Neural cell (in vitro differentiated cells): ENCODE measurements around the gene TMX4.

ENCODE experiments used
- CTCF ChIP-seq: fragments of 450-650 bp; IDR thresholded peaks from 2 replicates; pipeline ENCODE4 v1.5.1; 2014; ENCODE audit warnings: antibody characterized with exemption, mild to moderate bottlenecking, moderate library complexity; ENCODE audit not compliant: poor library complexity, severe bottlenecking
- EP300 ChIP-seq: fragments of 450-650 bp; conservative IDR thresholded peaks from 2 replicates; pipeline ENCODE4 v1.6.1; 2014; ENCODE audit warnings: antibody characterized with exemption, mild to moderate bottlenecking, moderate library complexity; ENCODE audit not compliant: poor library complexity, severe bottlenecking
- EZH2 ChIP-seq: fragments of 200-600, 300-800 bp; shearing (Covaris generic), sonication (generic); IDR thresholded peaks from 2 replicates; pipeline ENCODE4 v1.6.1; 2014; ENCODE audit warnings: antibody characterized with exemption, low read length, borderline replicate concordance, mild to moderate bottlenecking; ENCODE audit not compliant: insufficient read depth, poor library complexity, severe bottlenecking
- MXI1 ChIP-seq: fragments of 450-650 bp; conservative IDR thresholded peaks from 2 replicates; pipeline ENCODE4 v1.6.1; 2014; ENCODE audit warnings: antibody characterized with exemption, mild to moderate bottlenecking; ENCODE audit not compliant: poor library complexity, severe bottlenecking
- POLR2AphosphoS5 ChIP-seq: IDR thresholded peaks from 2 replicates; pipeline ENCODE4 v1.6.1; 2012
- REST ChIP-seq: IDR thresholded peaks from 2 replicates; pipeline ENCODE4 v1.6.1; 2012; ENCODE audit warnings: borderline replicate concordance
- TAF1 ChIP-seq: IDR thresholded peaks from 2 replicates; pipeline ENCODE4 v1.6.1; 2012; ENCODE audit warnings: low read depth

- TF ChIP-seq REST (no peak), MXI1 (no peak), CTCF (no peak), POLR2AphosphoS5 (no peak), EZH2 (no peak), EP300 (no peak), TAF1 (no peak)
Observed at GRCh38 chr20:7966176-7966575, 53.4 kb downstream of the TMX4 start.
